PC-3 (cell line): Measurements from ENCODE around the gene PRKN. TPM values are rescaled to one million over a fixed set of nuclear protein-coding genes. Genes with fewer than 3 reads are reported as not detected.
"Not testable (repeated sequence)": the region's sequence is repeated elsewhere in the genome, so short reads cannot be mapped to it uniquely, and the experiment has no call there.

Experiments
- ATAC-seq: fragments of 200-7000 bp; cut with Tn5 transposase; 2 replicates; pipeline ENCODE4 v1.9.1; 2020; ENCODE audit warnings: mild to moderate bottlenecking, moderate library complexity
- BruUV-seq: library from RNA; stranded (reverse); fragments of 400-500 nt; replicated peaks from 2 replicates; lab custom pipeline; 2021; lab: Mats Ljungman, UMichigan
- CTCF ChIA-PET: fragments of 300-600 bp; sonication (Branson Sonifier 250); formaldehyde crosslinking; loops from one replicate; lab custom pipeline; 2022; ENCODE audit warnings: antibody characterized with exemption; lab: Charles Lee
- POLR2A ChIA-PET: fragments of 300-600 bp; sonication (Branson Sonifier 250); formaldehyde crosslinking; loops from one replicate; lab custom pipeline; 2022; ENCODE audit warnings: antibody characterized with exemption; ENCODE audit not compliant: unreplicated experiment; lab: Charles Lee
- DNase-seq: peaks from one replicate; pipeline ENCODE4 v3.0.0-alpha.2; 2015
- H2AFZ ChIP-seq: fragments of 300-600 bp; sonication (generic); 2 replicates; pipeline ENCODE4 v1.6.0; 2016; ENCODE audit warnings: antibody characterized with exemption, low read length
- H3F3A ChIP-seq: fragments of 300-600 bp; sonication (generic); one replicate; pipeline ENCODE4 v1.6.0; 2017; ENCODE audit warnings: antibody characterized with exemption, low read length, control low read depth, mild to moderate bottlenecking; ENCODE audit not compliant: unreplicated experiment
- H3K27ac ChIP-seq: fragments of 300-600 bp; sonication (generic); 2 replicates; pipeline ENCODE4 v1.5.1; 2016; ENCODE audit warnings: mild to moderate bottlenecking, low read length
- H3K27me3 ChIP-seq: fragments of 300-600 bp; sonication (generic); 2 replicates; pipeline ENCODE4 v1.6.1; 2016; ENCODE audit warnings: low read length, mixed read lengths
- H3K36me3 ChIP-seq: fragments of 300-600 bp; sonication (generic); 2 replicates; pipeline ENCODE4 v1.6.1; 2016; ENCODE audit warnings: low read depth, mixed run types, low read length, mixed read lengths
- H3K4me1 ChIP-seq: fragments of 300-600 bp; sonication (generic); 2 replicates; pipeline ENCODE4 v1.5.1; 2016; ENCODE audit warnings: low read length; ENCODE audit not compliant: insufficient read depth
- H3K4me2 ChIP-seq: fragments of 300-600 bp; sonication (generic); 2 replicates; pipeline ENCODE4 v1.6.0; 2016; ENCODE audit warnings: low read length
- H3K4me3 ChIP-seq: fragments of 300-600 bp; sonication (generic); 2 replicates; pipeline ENCODE4 v1.5.1; 2016; ENCODE audit warnings: mild to moderate bottlenecking, low read length, mixed read lengths
- H3K79me2 ChIP-seq: fragments of 300-600 bp; sonication (generic); 2 replicates; pipeline ENCODE4 v1.6.1; 2017; ENCODE audit warnings: low read length, mixed read lengths
- H3K9ac ChIP-seq: fragments of 300-600 bp; sonication (generic); 2 replicates; pipeline ENCODE4 v1.6.0; 2016; ENCODE audit warnings: mild to moderate bottlenecking, low read length
- H3K9me2 ChIP-seq: fragments of 300-600 bp; sonication (generic); replicated peaks from 2 replicates; pipeline ENCODE4 v1.6.1; 2016; ENCODE audit warnings: mixed run types, low read length, mixed read lengths
- H3K9me3 ChIP-seq: fragments of 300-600 bp; sonication (generic); 2 replicates; pipeline ENCODE4 v1.6.1; 2016; ENCODE audit warnings: low read length, mixed read lengths
- H4K20me1 ChIP-seq: fragments of 300-600 bp; sonication (generic); 2 replicates; pipeline ENCODE4 v1.6.1; 2016; ENCODE audit warnings: low read length, mixed read lengths
- EZH2 ChIP-seq: fragments of 300-600 bp; sonication (generic); IDR thresholded peaks from one replicate; pipeline ENCODE4 v1.6.1; 2017; ENCODE audit warnings: antibody characterized with exemption, mild to moderate bottlenecking, low read length; ENCODE audit not compliant: unreplicated experiment
- EZH2phosphoT487 ChIP-seq: fragments of 300-600 bp; sonication (generic); IDR thresholded peaks from 2 replicates; pipeline ENCODE4 v1.6.1; 2018; ENCODE audit warnings: mild to moderate bottlenecking, antibody characterized with exemption, low read length, borderline replicate concordance
- intact Hi-C: fragments of 100-400 bp; cut with micrococcal nuclease; formaldehyde crosslinking; loops from 2 replicates; pipeline ENCODE4 v1.9.0; 2023
- total RNA-seq: library from RNA; depleted of rRNA; stranded (reverse); fragments of >200 nt; gene quantifications from 2 replicates; pipeline ENCODE4 v1.2.3, GENCODE V29; 2014
- TF ChIP-seq, protein P1 (sequence below): fragments of 300-600 bp; sonication (generic); conservative IDR thresholded peaks from 2 replicates; pipeline ENCODE4 v1.5.1; 2017; ENCODE audit warnings: antibody characterized with exemption, low read depth, mild to moderate bottlenecking, low read length

Gene PRKN
- total RNA-seq, 1 experiment from 2014 or later, result not detected

- no peak for ATAC-seq
- no TSS peak for BruUV-seq
- POLR2A ChIA-PET, result no interaction called here
Observed at GRCh38 chr6:161866570-161866969, 861.0 kb downstream of the PRKN start.

GRCh38 chr6:161861061-161861460 lies 866.5 kb downstream of the PRKN start:
- H4K20me1 ChIP-seq, H3K36me3 ChIP-seq, H3K9me3 ChIP-seq, POLR2A ChIA-PET, H3K4me3 ChIP-seq, BruUV-seq, H3K4me1 ChIP-seq, H2AFZ ChIP-seq, CTCF ChIA-PET, H3K4me2 ChIP-seq, H3K9ac ChIP-seq, H3K27me3 ChIP-seq, intact Hi-C loops, DNase-seq, ATAC-seq, H3K79me2 ChIP-seq, H3K27ac ChIP-seq, H3K9me2 ChIP-seq, H3F3A ChIP-seq: not testable (repeated sequence)

More at GRCh38 chr6:161866570-161866969, 861.0 kb downstream of the PRKN start:
- H3K4me1 ChIP-seq, result no peaks in the 10 kb centered on the region
- no peaks in the 10 kb centered on the region for H3K9me3 ChIP-seq
- H3K27me3 ChIP-seq, result peaks cover 5% of the 10 kb centered on the region; the same call in 1 of the 2 replicates
- no peaks in the 10 kb centered on the region for H4K20me1 ChIP-seq
- H3K4me2 ChIP-seq, result no peak overlapping the region
- H3K27ac ChIP-seq, result no peak overlapping the region
- no peaks in the 10 kb centered on the region for H3K9me2 ChIP-seq
- intact Hi-C loops, result no loop called here
- TF ChIP-seq EZH2phosphoT487 (no peak), EZH2 (no peak)
- TF ChIP-seq, protein P1, sequence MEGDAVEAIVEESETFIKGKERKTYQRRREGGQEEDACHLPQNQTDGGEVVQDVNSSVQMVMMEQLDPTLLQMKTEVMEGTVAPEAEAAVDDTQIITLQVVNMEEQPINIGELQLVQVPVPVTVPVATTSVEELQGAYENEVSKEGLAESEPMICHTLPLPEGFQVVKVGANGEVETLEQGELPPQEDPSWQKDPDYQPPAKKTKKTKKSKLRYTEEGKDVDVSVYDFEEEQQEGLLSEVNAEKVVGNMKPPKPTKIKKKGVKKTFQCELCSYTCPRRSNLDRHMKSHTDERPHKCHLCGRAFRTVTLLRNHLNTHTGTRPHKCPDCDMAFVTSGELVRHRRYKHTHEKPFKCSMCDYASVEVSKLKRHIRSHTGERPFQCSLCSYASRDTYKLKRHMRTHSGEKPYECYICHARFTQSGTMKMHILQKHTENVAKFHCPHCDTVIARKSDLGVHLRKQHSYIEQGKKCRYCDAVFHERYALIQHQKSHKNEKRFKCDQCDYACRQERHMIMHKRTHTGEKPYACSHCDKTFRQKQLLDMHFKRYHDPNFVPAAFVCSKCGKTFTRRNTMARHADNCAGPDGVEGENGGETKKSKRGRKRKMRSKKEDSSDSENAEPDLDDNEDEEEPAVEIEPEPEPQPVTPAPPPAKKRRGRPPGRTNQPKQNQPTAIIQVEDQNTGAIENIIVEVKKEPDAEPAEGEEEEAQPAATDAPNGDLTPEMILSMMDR, result no peak
- no peak for DNase-seq
- H3K4me3 ChIP-seq, result no peak overlapping the region
- no peak overlapping the region for H2AFZ ChIP-seq
- CTCF ChIA-PET, result no interaction called here
- no peaks in the 10 kb centered on the region for H3K79me2 ChIP-seq
- no peak overlapping the region for H3K9ac ChIP-seq
- H3K36me3 ChIP-seq, result no peaks in the 10 kb centered on the region
- no peaks in the 10 kb centered on the region for H3F3A ChIP-seq

DNA sequence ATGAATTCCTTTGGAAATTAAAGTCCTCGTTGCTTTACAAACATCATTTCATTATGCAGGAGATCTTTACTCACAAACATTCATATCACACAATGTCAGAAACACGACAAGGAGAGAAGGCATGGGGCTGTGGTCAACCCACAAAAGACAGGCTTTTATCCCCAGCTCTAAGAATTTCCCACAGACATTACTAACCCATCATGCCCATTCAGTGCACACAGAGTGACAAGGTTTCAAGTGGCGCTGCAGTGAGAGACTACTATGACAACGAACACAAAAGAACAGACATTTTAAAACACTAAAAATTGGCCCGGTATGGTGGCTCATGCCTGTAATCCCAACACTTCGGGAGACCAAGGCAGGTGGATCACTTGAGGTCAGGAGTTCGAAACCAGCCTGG lies 873.9 kb downstream of the PRKN start:
- no TSS peak for BruUV-seq
- H3K36me3 ChIP-seq, result no peaks in the 10 kb centered on the region
- H3K9me3 ChIP-seq, result no peaks in the 10 kb centered on the region
- H4K20me1 ChIP-seq, result no peaks in the 10 kb centered on the region
- H3K27me3 ChIP-seq, result peaks cover 21% of the 10 kb centered on the region; the same call in 1 of the 2 replicates
- ATAC-seq (no peak), DNase-seq (no peak)
- CTCF ChIA-PET, result no interaction called here
- H2AFZ ChIP-seq, result no peak overlapping the region
- H3K9ac ChIP-seq, result no peak overlapping the region
- H3K27ac ChIP-seq, result no peak overlapping the region
- intact Hi-C loops, result no loop called here
- H3K4me3 ChIP-seq, result no peak overlapping the region
- POLR2A ChIA-PET, result no interaction called here
- TF ChIP-seq, protein P1, result no peak
- TF ChIP-seq EZH2, result no peak
- H3K9me2 ChIP-seq, result no peaks in the 10 kb centered on the region
- no peaks in the 10 kb centered on the region for H3F3A ChIP-seq
- no peaks in the 10 kb centered on the region for H3K79me2 ChIP-seq
- H3K4me1 ChIP-seq, result no peaks in the 10 kb centered on the region
- no peak overlapping the region for H3K4me2 ChIP-seq

DNA sequence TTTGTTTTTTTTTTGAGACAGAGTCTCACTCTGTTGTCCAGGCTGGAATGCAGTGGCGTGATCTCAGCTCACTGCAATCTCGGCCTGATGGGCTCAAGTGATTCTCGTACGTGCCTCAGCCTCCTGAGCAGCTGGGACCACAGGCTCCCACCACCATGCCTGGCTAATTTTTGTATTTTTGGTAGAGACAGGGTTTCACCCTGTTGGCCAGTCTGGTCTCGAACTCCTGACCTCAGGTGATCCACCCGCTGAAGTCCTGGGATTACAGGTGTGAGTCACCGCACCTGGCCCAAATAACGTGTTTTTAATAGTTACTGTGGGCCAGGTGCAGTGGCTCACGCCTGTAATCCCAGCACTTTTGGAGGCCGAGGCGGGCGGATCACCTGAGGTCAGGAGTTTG lies 876.1 kb downstream of the PRKN start:
- ATAC-seq, H3K4me2 ChIP-seq, DNase-seq, H4K20me1 ChIP-seq, intact Hi-C loops, H3K9me3 ChIP-seq, H3K9ac ChIP-seq, H3K36me3 ChIP-seq, H3F3A ChIP-seq, H3K4me3 ChIP-seq, H3K9me2 ChIP-seq, CTCF ChIA-PET, H2AFZ ChIP-seq, H3K79me2 ChIP-seq, H3K27ac ChIP-seq, H3K4me1 ChIP-seq, POLR2A ChIA-PET, BruUV-seq: not testable (repeated sequence)
- H3K27me3 ChIP-seq, result peaks cover 37% of the 10 kb centered on the region
